HCT116 (cell line): ENCODE data around the gene ZNF835.

Source experiments
- CBX3 ChIP-seq: IDR thresholded peaks from 2 replicates; pipeline ENCODE4 v1.6.1; 2012; ENCODE audit warnings: low read depth
- CTCF ChIP-seq, 3 experiments: fragments of 200-600 bp in 1 of 3; sonication (generic) in 1 of 3; IDR thresholded peaks in 2 of 3; conservative IDR thresholded peaks in 1 of 3; 2 replicates each; pipeline ENCODE4 v1.5.1; 2012 to 2017; ENCODE audit warnings: low read depth in 2 of 3, low read length in 2 of 3, antibody characterized with exemption in 1 of 3, borderline replicate concordance in 1 of 3, control low read depth in 1 of 3, mild to moderate bottlenecking in 1 of 3, mixed read lengths in 1 of 3, mixed run types in 1 of 3, moderate library complexity in 1 of 3; ENCODE audit not compliant: insufficient read depth in 1 of 3
- ELF1 ChIP-seq: IDR thresholded peaks from 2 replicates; pipeline ENCODE4 v1.6.1; 2012; ENCODE audit warnings: low read depth, borderline replicate concordance
- EZH2 ChIP-seq: fragments of 200-600 bp; sonication (generic); IDR thresholded peaks from 2 replicates; pipeline ENCODE4 v1.6.1; 2017; ENCODE audit warnings: antibody characterized with exemption, mixed run types
- EZH2phosphoT487 ChIP-seq: fragments of 200-600 bp; IDR thresholded peaks from 2 replicates; pipeline ENCODE4 v1.6.1; 2018; ENCODE audit warnings: antibody characterized with exemption, borderline replicate concordance
- MAX ChIP-seq: IDR thresholded peaks from 2 replicates; pipeline ENCODE4 v1.6.1; 2012
- POLR2A ChIP-seq: IDR thresholded peaks from 2 replicates; pipeline ENCODE4 v1.7.0; 2011; ENCODE audit warnings: borderline replicate concordance; ENCODE audit not compliant: insufficient read depth, insufficient read length; ENCODE audit errors: extremely low read depth
- POLR2AphosphoS5 ChIP-seq: IDR thresholded peaks from 2 replicates; pipeline ENCODE4 v1.6.1; 2011; ENCODE audit warnings: mild to moderate bottlenecking, low read depth, low read length, moderate library complexity
- RAD21 ChIP-seq: IDR thresholded peaks from 2 replicates; pipeline ENCODE4 v1.6.1; 2012; ENCODE audit warnings: low read depth, mild to moderate bottlenecking
- SIN3A ChIP-seq: IDR thresholded peaks from 2 replicates; pipeline ENCODE4 v1.6.1; 2012; ENCODE audit warnings: low read depth
- TCF7L2 ChIP-seq: IDR thresholded peaks from 2 replicates; pipeline ENCODE4 v1.7.0; 2011; ENCODE audit warnings: borderline replicate concordance, inconsistent platforms; ENCODE audit not compliant: insufficient read depth, insufficient read length; ENCODE audit errors: extremely low read depth
- ZBTB33 ChIP-seq: IDR thresholded peaks from 2 replicates; pipeline ENCODE4 v1.6.1; 2011; ENCODE audit warnings: mild to moderate bottlenecking, low read length, moderate library complexity; ENCODE audit not compliant: insufficient replicate concordance; ENCODE audit errors: extremely low read depth
- ZFX ChIP-seq: fragments of 450-650 bp; IDR thresholded peaks from 2 replicates; pipeline ENCODE4 v1.6.1; 2017

GRCh38 chr19:56612737-56613136 is 58.8 kb downstream of the ZNF835 start:
- TF ChIP-seq CTCF (IDR thresholded peaks at IDR 0.05 in 2 of 3, conservative IDR thresholded peaks at IDR 0.05 in 1 of 3; ENCODE audit: borderline replicate concordance in 1 of 3, insufficient read depth in 1 of 3, low read depth in 2 of 3, low read length in 2 of 3) (no peak), SIN3A (no peak), EZH2 (no peak), TCF7L2 (no peak), ZFX (no peak), POLR2A (no peak), POLR2AphosphoS5 (no peak), CBX3 (no peak), MAX (no peak), EZH2phosphoT487 (no peak), RAD21 (no peak), ELF1 (no peak), ZBTB33 (no peak)
